OCI-LY1 (cell line): Measurements from ENCODE around the gene FGF2.

Source experiments
- H2AFZ ChIP-seq: fragments of 200-600 bp; sonication (generic), shearing (Covaris generic); 2 replicates; pipeline ENCODE4 v1.6.0; 2014; ENCODE audit warnings: antibody characterized with exemption, mild to moderate bottlenecking, low read length
- H3F3A ChIP-seq: fragments of 200-600 bp; sonication (generic), shearing (Covaris generic); 2 replicates; pipeline ENCODE4 v1.6.0; 2014; ENCODE audit warnings: mild to moderate bottlenecking, antibody characterized with exemption, low read length, moderate library complexity; ENCODE audit not compliant: insufficient read depth
- H3K27ac ChIP-seq: fragments of 200-600 bp; sonication (generic); 2 replicates; pipeline ENCODE4 v1.5.1; 2014; ENCODE audit warnings: low read length, mixed run types, mild to moderate bottlenecking, low read depth; ENCODE audit not compliant: poor library complexity, severe bottlenecking
- H3K27me3 ChIP-seq: fragments of 200-600 bp; sonication (generic); 2 replicates; pipeline ENCODE4 v1.6.0; 2014; ENCODE audit warnings: antibody characterized with exemption, mild to moderate bottlenecking, low read length, moderate library complexity; ENCODE audit not compliant: insufficient read depth
- H3K36me3 ChIP-seq: fragments of 200-600 bp; sonication (generic); 2 replicates; pipeline ENCODE4 v1.6.1; 2014; ENCODE audit warnings: mild to moderate bottlenecking, antibody characterized with exemption, low read length, moderate library complexity, mixed read lengths; ENCODE audit not compliant: insufficient read depth
- H3K4me1 ChIP-seq: fragments of 200-600 bp; sonication (generic); 2 replicates; pipeline ENCODE4 v1.5.1; 2014; ENCODE audit warnings: mild to moderate bottlenecking, low read length, moderate library complexity; ENCODE audit not compliant: insufficient read depth, severe bottlenecking
- H3K4me2 ChIP-seq: fragments of 200-600 bp; sonication (generic), shearing (Covaris generic); 2 replicates; pipeline ENCODE4 v1.6.1; 2014; ENCODE audit warnings: low read length
- H3K4me3 ChIP-seq: fragments of 200-600 bp; sonication (generic); 2 replicates; pipeline ENCODE4 v1.5.1; 2014; ENCODE audit warnings: low read length, low read depth, mild to moderate bottlenecking, mixed read lengths; ENCODE audit not compliant: poor library complexity, severe bottlenecking
- H3K79me2 ChIP-seq: fragments of 200-600 bp; shearing (Covaris generic); 2 replicates; pipeline ENCODE4 v1.6.1; 2016; ENCODE audit warnings: mixed run types, low read length, mixed read lengths; ENCODE audit not compliant: insufficient read depth
- H3K9ac ChIP-seq: fragments of 200-600 bp; sonication (generic), shearing (Covaris generic); 2 replicates; pipeline ENCODE4 v1.6.1; 2014; ENCODE audit warnings: mild to moderate bottlenecking, low read length, mixed read lengths
- H3K9me2 ChIP-seq: fragments of 200-600 bp; sonication (generic), shearing (Covaris generic); 2 replicates; pipeline ENCODE4 v1.6.1; 2014; ENCODE audit warnings: low read depth, mild to moderate bottlenecking, low read length, mixed read lengths
- H3K9me3 ChIP-seq: fragments of 200-600 bp; shearing (Covaris generic); 2 replicates; pipeline ENCODE4 v1.6.1; 2014; ENCODE audit warnings: low read length, mixed read lengths
- H4K20me1 ChIP-seq: fragments of 200-600 bp; sonication (generic), shearing (Covaris generic); 2 replicates; pipeline ENCODE4 v1.6.0; 2016; ENCODE audit warnings: mild to moderate bottlenecking, low read length; ENCODE audit not compliant: insufficient read depth
- CTCF ChIP-seq: fragments of 200-600 bp; sonication (generic), shearing (Covaris generic); IDR thresholded peaks from 2 replicates; pipeline ENCODE4 v1.5.1; 2017; ENCODE audit warnings: mild to moderate bottlenecking, antibody characterized with exemption, low read length, moderate library complexity, mixed read lengths
- EZH2 ChIP-seq: fragments of 200-600 bp; sonication (generic), shearing (Covaris generic); IDR thresholded peaks from 2 replicates; pipeline ENCODE4 v1.8.0; 2017; ENCODE audit warnings: borderline replicate concordance, mixed run types, mild to moderate bottlenecking, antibody characterized with exemption, low read length, moderate library complexity, mixed read lengths

Gene FGF2

GRCh38 chr4:122873821-122874593 lies 47.4 kb downstream of the FGF2 start:
- H3K9me2 ChIP-seq, result no peaks in the 10 kb centered on the region
- no peak overlapping the region for H3K9ac ChIP-seq
- H3F3A ChIP-seq, result no peaks in the 10 kb centered on the region
- no peaks in the 10 kb centered on the region for H3K79me2 ChIP-seq
- H3K9me3 ChIP-seq, result no peaks in the 10 kb centered on the region
- no peaks in the 10 kb centered on the region for H3K4me1 ChIP-seq
- no peak overlapping the region for H3K27ac ChIP-seq
- no peak overlapping the region for H3K4me2 ChIP-seq
- no peaks in the 10 kb centered on the region for H3K36me3 ChIP-seq
- H2AFZ ChIP-seq, result no peak overlapping the region
- H3K27me3 ChIP-seq, result no peaks in the 10 kb centered on the region
- H3K4me3 ChIP-seq, result no peak overlapping the region
- H4K20me1 ChIP-seq, result no peaks in the 10 kb centered on the region
- no peak for TF ChIP-seq EZH2
- TF ChIP-seq CTCF, result no peak

GRCh38 chr4:122875949-122876348 lies 49.3 kb downstream of the FGF2 start:
- no peaks in the 10 kb centered on the region for H3K27me3 ChIP-seq
- H2AFZ ChIP-seq, result no peak overlapping the region
- H3K9me2 ChIP-seq, result no peaks in the 10 kb centered on the region
- no peak overlapping the region for H3K4me2 ChIP-seq
- H3K79me2 ChIP-seq, result no peaks in the 10 kb centered on the region
- no peaks in the 10 kb centered on the region for H3K36me3 ChIP-seq
- no peaks in the 10 kb centered on the region for H3K4me1 ChIP-seq
- no peaks in the 10 kb centered on the region for H3K9me3 ChIP-seq
- H3F3A ChIP-seq, result no peaks in the 10 kb centered on the region
- no peak overlapping the region for H3K9ac ChIP-seq
- no peaks in the 10 kb centered on the region for H4K20me1 ChIP-seq
- H3K4me3 ChIP-seq, result no peak overlapping the region
- no peak for TF ChIP-seq EZH2
- no peak for TF ChIP-seq CTCF
- H3K27ac ChIP-seq, result no peak overlapping the region

- Histone ChIP-seq H3K4me2 (no peak overlapping the region), H3K9ac (no peak overlapping the region), H3K4me1 (no peaks in the 10 kb centered on the region), H3F3A (no peaks in the 10 kb centered on the region), H3K36me3 (no peaks in the 10 kb centered on the region), H3K9me2 (no peaks in the 10 kb centered on the region), H3K27me3 (no peaks in the 10 kb centered on the region), H4K20me1 (no peaks in the 10 kb centered on the region), H3K27ac (no peak overlapping the region), H3K4me3 (no peak overlapping the region), H3K9me3 (no peaks in the 10 kb centered on the region), H2AFZ (no peak overlapping the region), H3K79me2 (no peaks in the 10 kb centered on the region)
- TF ChIP-seq CTCF, result no peak
These were observed 49.8 kb downstream of the FGF2 start for GRCh38 chr4:122876456-122876855.
